HG03460 (cell line): ENCODE results near the gene SGCA.

Experiments
- ATAC-seq: cut with Tn5 transposase; IDR thresholded peaks from one replicate; pipeline ENCODE4 v1.9.1; 2021; ENCODE audit not compliant: unreplicated experiment

SGCA gene

DNA sequence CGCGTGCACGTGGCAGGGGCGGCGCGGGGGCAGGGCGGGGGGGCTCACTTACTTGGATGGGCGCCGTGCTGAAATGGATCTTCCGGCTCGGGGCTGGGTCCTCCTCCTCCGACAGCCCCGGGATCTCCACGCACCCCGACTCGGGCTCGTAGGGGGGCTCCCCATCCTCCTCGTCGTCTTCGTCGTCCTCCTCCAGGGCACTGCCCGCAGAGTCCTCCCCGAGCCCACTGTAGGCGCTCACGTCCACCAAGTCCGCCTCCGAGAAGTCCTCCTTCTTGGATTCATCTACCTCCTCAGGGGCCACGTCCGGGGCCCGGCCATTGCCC lies 16.8 kb upstream of the SGCA start:
- no peak for ATAC-seq

- ATAC-seq: no peak
Observed at GRCh38 chr17:50149417-50150353, 16.1 kb upstream of the SGCA start.

- ATAC-seq: no peak
Observed at GRCh38 chr17:50150354-50151040, 15.3 kb upstream of the SGCA start, which contains the start of gene PPP1R9B. Gene PPP1R9B (minus strand): TSS chr17:50150677. CDS start chr17:50150513, 164 bp downstream.

DNA sequence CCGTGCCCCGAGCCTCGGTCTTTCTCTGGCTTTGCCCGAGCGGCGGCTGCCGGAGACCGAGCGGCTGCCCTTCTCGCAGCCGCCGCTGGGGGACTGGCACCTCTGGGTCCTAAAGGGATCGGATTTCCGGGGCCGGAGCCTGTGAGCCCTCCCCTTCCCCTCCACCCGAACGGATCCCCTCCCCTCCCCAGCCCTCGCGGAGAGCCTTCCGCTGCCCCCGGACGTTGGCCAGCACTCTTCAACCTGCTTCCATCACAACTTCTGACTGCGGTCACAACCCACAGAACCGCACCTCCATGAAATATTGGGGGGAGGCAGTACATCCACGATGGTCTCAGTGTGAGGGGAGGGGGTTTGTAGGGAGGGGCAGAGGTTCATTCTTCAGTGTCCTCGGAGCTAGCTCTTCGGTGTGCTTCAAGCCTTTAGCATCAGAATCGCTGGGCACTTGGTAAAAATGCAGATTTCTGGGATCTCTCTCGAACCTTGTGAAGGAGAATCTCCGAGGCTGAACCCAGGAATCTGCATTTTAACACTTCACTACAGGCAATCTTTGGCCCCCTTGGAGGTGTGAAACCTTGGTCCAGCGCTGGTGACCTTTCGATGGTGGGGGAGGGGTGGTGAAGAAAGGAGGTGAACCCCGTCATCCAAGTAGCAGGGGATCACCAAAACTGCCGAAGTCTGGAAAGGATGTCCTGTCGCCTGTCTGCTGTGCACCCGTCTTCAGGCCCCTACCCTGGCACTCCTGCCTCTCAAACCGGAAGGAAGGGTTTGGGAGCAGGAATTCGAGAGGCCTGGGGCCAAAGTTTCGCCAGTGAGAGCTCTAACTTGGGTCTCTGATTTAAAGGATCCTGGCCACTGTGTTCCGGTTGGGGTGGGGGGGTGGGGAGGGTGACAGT lies 14.5 kb upstream of the SGCA start:
- peak; percentile 31 for ATAC-seq

DNA sequence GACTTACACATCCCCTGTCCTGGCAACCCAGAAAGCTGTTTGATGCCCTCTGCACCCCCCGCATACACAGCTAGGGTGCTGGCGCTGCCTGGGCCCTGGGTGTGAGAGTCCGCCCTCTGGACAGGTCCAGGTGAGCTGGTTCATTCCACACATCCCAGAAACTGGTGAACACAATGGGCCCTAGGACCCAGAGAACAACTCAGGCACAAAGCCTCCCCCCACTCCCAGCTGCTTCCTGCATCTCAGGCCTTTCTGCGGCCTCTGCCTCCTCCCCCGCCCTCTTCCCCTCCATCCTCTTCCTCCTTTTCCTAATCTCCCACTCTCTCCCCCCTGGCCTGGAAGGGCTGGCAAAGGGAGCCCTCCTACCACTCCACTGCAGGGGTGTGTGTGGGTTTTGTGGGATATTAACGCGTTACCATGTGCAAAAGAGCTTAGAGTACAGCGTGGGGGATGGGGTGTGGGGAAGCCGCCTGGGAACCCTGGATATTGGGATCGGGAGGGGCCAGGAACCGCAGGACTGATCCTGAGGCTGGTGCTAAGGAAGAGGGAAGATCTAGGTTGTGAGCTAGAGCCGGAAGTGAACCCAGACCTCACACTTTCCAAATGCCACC lies 13.8 kb upstream of the SGCA start:
- ATAC-seq: no peak

DNA sequence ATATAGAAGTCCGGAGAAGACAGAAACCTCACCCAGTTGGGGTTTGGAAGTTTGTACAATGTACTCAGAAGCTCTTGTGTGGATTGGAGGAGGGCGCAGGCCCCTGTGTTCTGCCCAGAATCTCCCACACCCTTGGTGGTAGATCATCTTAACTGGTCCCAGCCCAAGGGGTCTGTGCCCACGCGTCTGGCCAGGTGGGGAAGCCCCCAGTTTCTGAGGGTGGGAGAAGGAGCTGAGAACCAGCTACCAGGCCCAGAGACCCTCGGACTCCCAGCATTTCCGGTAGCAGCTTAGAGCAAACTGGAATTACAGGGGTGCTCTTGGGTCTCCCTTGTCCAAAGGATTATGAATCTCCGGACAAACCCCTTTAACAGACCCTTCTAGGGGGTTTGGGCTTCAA lies 13.1 kb upstream of the SGCA start:
- ATAC-seq: no peak

- ATAC-seq: no peak
Observed at GRCh38 chr17:50153650-50154575, 11.9 kb upstream of the SGCA start.

GRCh38 chr17:50154604-50155003 lies 11.2 kb upstream of the SGCA start:
- no peak for ATAC-seq

- no peak for ATAC-seq
Observed at GRCh38 chr17:50155115-50155819, 10.5 kb upstream of the SGCA start.

DNA sequence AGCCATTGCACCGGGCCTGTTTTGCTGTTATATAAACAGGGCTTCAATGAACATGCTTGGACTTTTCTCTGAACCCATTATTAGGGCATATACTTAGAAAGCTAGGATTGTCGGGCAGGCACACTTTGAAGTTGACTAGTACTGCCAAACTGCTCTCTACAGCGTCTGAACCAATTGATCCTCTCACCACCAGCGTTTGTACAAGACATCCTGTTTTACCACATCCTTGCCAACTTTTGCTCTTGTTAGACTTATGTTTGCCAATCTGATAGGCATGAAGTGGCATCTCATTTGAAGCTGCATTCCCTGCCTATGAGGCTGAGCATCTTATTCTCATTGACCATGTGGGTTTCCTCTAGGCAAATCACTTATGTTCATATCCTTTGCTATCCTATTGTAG lies 7.9 kb upstream of the SGCA start:
- no peak for ATAC-seq

GRCh38 chr17:50161023-50161910 lies 4.5 kb upstream of the SGCA start:
- peak; percentile 69 for ATAC-seq

GRCh38 chr17:50161911-50162288 lies 3.9 kb upstream of the SGCA start:
- no peak for ATAC-seq

DNA sequence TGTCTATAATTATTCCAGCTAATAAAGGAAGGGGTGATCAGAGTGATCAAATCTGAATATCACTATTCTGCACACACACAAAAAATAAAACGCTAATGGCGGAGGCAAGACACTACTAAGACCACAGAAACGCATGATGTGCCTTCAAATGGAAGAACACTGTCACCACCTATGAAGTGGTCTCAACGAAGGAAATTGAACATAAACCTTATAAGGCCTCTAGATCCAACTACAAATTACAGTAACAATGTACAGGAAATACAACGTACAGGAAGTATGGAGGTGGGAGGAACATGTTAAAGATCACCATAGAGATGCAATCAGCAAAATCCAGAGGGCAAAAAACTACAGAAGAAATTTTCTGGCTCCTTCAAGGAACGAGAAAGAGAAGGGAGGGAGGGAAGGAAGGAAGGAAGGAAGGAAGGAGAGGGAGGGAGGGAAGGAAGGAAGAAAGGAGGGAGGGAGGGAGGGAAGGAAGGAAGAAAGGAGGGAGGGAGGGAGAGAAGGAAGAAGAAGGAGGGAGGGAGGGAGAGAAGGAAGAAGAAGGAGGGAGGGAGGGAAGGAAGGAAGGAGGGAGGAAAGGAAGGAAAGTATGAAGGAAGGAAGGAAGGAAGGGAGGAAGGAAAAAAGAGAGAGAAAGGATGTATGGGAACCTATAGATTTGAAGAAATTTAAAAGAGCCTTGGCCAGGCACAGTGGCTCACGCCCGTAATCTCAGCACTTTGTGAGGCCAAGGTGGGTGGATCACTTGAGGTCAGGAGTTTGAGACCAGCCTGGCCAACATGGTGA lies 3.1 kb upstream of the SGCA start:
- no peak for ATAC-seq

DNA sequence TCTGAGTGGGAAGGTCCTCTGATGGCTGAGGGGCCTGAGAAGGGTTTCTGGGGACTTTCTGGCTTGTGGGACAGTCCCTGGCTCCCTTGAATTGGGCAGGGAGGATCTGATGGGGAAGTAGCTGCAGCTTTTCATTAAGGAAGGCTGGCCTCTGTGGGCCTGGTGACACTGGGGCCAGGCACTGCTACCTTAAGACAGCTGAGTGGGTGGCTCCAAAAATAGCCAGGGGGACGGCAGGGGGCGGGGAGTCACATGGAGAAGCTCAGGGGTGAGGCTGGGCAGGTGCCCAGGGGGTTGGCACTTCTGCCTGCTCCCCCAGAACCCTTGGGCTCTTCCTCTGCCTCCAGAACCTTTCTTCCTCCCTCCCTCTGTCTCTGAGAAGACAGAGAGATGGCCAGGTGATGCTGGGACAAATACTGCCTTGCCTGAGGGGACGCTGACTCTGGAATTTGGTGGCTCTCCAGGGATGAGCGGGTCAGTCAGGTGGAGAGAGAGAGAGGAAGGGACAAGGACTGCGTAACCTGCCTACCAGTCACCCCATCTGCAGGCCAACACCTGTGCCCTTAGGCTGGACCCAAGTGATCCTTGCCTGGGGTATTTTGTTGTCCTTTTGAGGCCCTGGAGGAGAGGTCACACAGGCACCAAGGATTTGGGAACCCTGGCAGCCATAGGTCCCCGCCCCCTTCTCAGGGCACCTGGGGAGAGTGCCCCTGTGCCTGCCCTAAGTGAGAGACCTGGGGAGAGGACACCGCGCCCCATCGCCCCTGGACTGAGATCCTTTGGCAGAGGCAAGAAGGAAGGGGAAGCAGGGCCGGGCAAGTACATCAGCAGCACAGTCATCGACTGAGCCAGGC lies 1.7 kb upstream of the SGCA start:
- ATAC-seq: no peak

DNA sequence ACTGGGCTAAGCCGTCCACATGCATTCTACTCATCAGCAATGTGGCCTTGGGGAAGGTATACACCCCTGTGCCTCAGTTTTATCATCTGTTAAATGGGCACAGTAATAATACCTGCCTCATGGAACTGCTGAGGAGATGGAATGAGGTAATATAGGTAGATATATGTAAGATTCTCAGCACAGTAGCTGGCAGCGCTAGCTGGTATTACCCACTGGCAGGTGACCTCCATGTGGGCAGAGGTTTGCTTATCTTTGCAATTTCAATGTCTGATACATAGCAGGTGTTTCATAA lies 1.2 kb upstream of the SGCA start:
- ATAC-seq: no peak

DNA sequence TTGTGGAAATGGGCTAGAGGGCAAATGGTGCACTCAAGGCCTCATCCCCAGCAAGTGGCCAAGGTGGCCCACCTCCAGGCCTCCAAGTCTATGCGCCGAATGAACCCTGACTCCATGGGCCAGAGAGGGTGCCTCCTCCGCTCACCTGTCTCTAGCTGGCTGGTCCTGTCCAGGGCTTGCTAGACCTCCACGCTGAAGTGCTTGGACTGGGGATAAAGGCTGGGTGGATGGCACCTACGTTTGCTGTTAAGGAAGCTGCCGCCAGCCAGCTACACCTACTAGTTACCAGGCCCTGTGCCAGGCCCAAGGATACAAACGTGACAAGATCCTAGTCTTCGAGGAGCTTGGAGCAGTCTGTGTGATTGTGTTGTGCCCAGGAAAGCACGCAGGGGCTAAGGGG lies 739 bp upstream of the SGCA start:
- no peak for ATAC-seq

GRCh38 chr17:50165466-50165865 lies 339 bp upstream of the SGCA start:
- ATAC-seq: no peak
